ENCODE data around the gene BTG3. TPM values are rescaled to one million over a fixed set of nuclear protein-coding genes. Genes with fewer than 3 reads are reported as not detected.

Gene BTG3
- 3.1 and 4.4 TPM in 2 replicates for polyA plus RNA-seq

GRCh38 chr21:17612565-17613241 lies at the start of gene BTG3:
Gene BTG3 (minus strand): TSS chr21:17612901. CDS start chr21:17609144, 3,757 bp downstream.

Other genes with a start within 250 kb of the BTG3 start
- 32.4 and 36.9 TPM in 2 replicates for gene CXADR, start 99.9 kb downstream of the BTG3 start, polyA plus RNA-seq
- 3.2 and 4.0 TPM in 2 replicates for gene C21orf91, start 206.5 kb upstream of the BTG3 start, polyA plus RNA-seq